Transverse colon (tissue), 4 donors: ENCODE data around the gene CDT1. TPM values are rescaled to one million over a fixed set of nuclear protein-coding genes. Genes with fewer than 3 reads are reported as not detected.

Experiments used
- DNase-seq: peaks from one replicate; pipeline ENCODE4 v3.0.0-alpha.2; 2019
- H3K27ac ChIP-seq, 4 donors: fragments of 200-600 bp; sonication (generic); 2 replicates each; pipeline ENCODE4 v1.5.1; 2016 to 2018; ENCODE audit warnings: inconsistent platforms in 4 of 4
- H3K27me3 ChIP-seq: fragments of 200-600 bp; sonication (generic); 2 replicates; pipeline ENCODE4 v1.5.1; 2017; ENCODE audit warnings: inconsistent platforms
- H3K36me3 ChIP-seq, 4 donors: fragments of 200-600 bp; sonication (generic); 2 replicates each; pipeline ENCODE4 v1.5.1; 2017 to 2019; ENCODE audit warnings: inconsistent platforms in 4 of 4
- H3K4me1 ChIP-seq, 4 donors: fragments of 200-600 bp; sonication (generic); 2 replicates each; pipeline ENCODE4 v1.5.1; 2017 to 2020; ENCODE audit warnings: inconsistent platforms in 4 of 4
- H3K4me3 ChIP-seq, 4 donors: fragments of 200-600 bp; sonication (generic); 1 replicate in 1 of 4; 2 replicates in 3 of 4; pipeline versions ENCODE4 v1.5.1 to v1.6.1; 2017 to 2019; ENCODE audit warnings: inconsistent platforms in 4 of 4
- H3K9me3 ChIP-seq, 2 donors: fragments of 200-600 bp; sonication (generic); 2 replicates each; pipeline ENCODE4 v1.5.1; 2017 to 2019; ENCODE audit warnings: inconsistent platforms in 2 of 2
- CTCF ChIP-seq, 5 experiments: fragments of 200-600 bp in 3 of 5; fragments of 450-650 bp in 2 of 5; sonication (generic) in 3 of 5; IDR thresholded peaks; 1 replicate in 2 of 5; 2 replicates in 3 of 5; pipeline ENCODE4 v1.5.1; 2016 to 2017; ENCODE audit warnings: antibody characterized with exemption in 5 of 5, inconsistent platforms in 3 of 5, mild to moderate bottlenecking in 2 of 5, moderate library complexity in 1 of 5
- EP300 ChIP-seq: sonication (generic); formaldehyde crosslinking; IDR thresholded peaks from one replicate; pipeline ENCODE4 v1.6.1; 2017; ENCODE audit warnings: antibody characterized with exemption, low read depth
- POLR2A ChIP-seq: fragments of 450-650 bp; IDR thresholded peaks from one replicate; pipeline ENCODE4 v1.6.1; 2016; ENCODE audit warnings: antibody characterized with exemption, mild to moderate bottlenecking, moderate library complexity
- POLR2AphosphoS5 ChIP-seq, 3 donors: sonication (generic); formaldehyde crosslinking; IDR thresholded peaks; one replicate each; pipeline ENCODE4 v1.6.1; 2016; ENCODE audit warnings: antibody characterized with exemption in 3 of 3
- WGBS, 2 donors: methylation state at CpG; one replicate each; pipeline ENCODE4 v1.1.5; 2018; ENCODE audit warnings: low coverage in 1 of 2; 5-methylcytosine and 5-hydroxymethylcytosine counted together
- in situ Hi-C, 4 donors: fragments of 200-750 bp; cut with MboI; loops; one replicate each; pipeline versions ENCODE4 v1.15.0 to v1.15.1; 2017; ENCODE audit warnings: low sequenced_read_pairs in 3 of 4, low pct_ligation_motif_present in 1 of 4, low pct_unique_long_range_greater_than_20kb in 1 of 4
- intact Hi-C: fragments of 100-400 bp; cut with DNase I; formaldehyde crosslinking; loops from one replicate; pipeline ENCODE4 v1.15.1; 2023; ENCODE audit warnings: low total_unique reads
- total RNA-seq, 4 donors: library from RNA; depleted of rRNA; stranded (reverse); fragments of >200 nt; gene quantifications; one replicate each; pipeline ENCODE4 v1.1.0, GENCODE V29; 2016

The CDT1 gene
- total RNA-seq, 4 donors from 2014 or later, result 3.8 to 12.5 (median 6.7) TPM; not detected in 1

- intact Hi-C loops, result no loop called here
- no peaks in the 10 kb centered on the region for H3K4me1 ChIP-seq
Measured at GRCh38 chr16:88819126-88819525, 15.5 kb downstream of the CDT1 start.

GRCh38 chr16:88820385-88821025 lies 16.9 kb downstream of the CDT1 start:
- Histone ChIP-seq H3K27me3 (no peaks in the 10 kb centered on the region), H3K9me3 (no peaks in the 10 kb centered on the region), H3K4me1 (no peaks in the 10 kb centered on the region), H3K27ac (no peak overlapping the region), H3K4me3 (no peak overlapping the region), H3K36me3 (peaks cover 0 to 6% (median 3%) of the 10 kb centered on the region in 4 donors)
- no peak for DNase-seq
- 88% methylated on average over 19 of the region's 20 CpGs; no CpG with 5 or more reads in 1 of the 2 donors for WGBS, 2 donors
- intact Hi-C loops (no loop called here), in situ Hi-C loops (loop anchor here in 1 of 4 donors (25.0 kb wide), 1 partner anchor 392 kb away; the partner anchor contains the start of genes SLC22A31 and ZNF778)
- TF ChIP-seq POLR2A, result no peak
- no peak for TF ChIP-seq CTCF (IDR thresholded peaks at IDR 0.05)
- no peak for TF ChIP-seq EP300
- TF ChIP-seq POLR2AphosphoS5 (IDR thresholded peaks at IDR 0.05), result no peak

More at GRCh38 chr16:88819126-88819525, 15.5 kb downstream of the CDT1 start:
- in situ Hi-C loops, result loop anchor here in 1 of 4 donors (25.0 kb wide), 1 partner anchor 393 kb away; the partner anchor contains the start of genes SLC22A31 and ZNF778
- H3K27ac ChIP-seq, result no peak overlapping the region
- H3K4me3 ChIP-seq, result no peak overlapping the region
- H3K9me3 ChIP-seq, result no peaks in the 10 kb centered on the region
- DNase-seq, result no peak
- TF ChIP-seq POLR2A (no peak), POLR2AphosphoS5 (IDR thresholded peaks at IDR 0.05) (no peak), CTCF (IDR thresholded peaks at IDR 0.05) (no peak), EP300 (no peak)
- H3K36me3 ChIP-seq, result peaks cover 0 to 6% (median 3%) of the 10 kb centered on the region in 4 donors
- no peaks in the 10 kb centered on the region for H3K27me3 ChIP-seq
- WGBS, 2 donors, result 85% methylated on average over 16 of the region's 16 CpGs; no CpG with 5 or more reads in 1 of the 2 donors

- no peak for DNase-seq
- Histone ChIP-seq H3K27me3 (no peaks in the 10 kb centered on the region), H3K4me1 (peaks cover 0 to 5% (median 2%) of the 10 kb centered on the region in 4 donors), H3K36me3 (peaks cover 0 to 6% (median 3%) of the 10 kb centered on the region in 4 donors), H3K27ac (no peak overlapping the region), H3K4me3 (no peak overlapping the region), H3K9me3 (no peaks in the 10 kb centered on the region)
- in situ Hi-C loops (loop anchor here in 1 of 4 donors (25.0 kb wide), 1 partner anchor 391 kb away; the partner anchor contains the start of genes SLC22A31 and ZNF778), intact Hi-C loops (no loop called here)
- TF ChIP-seq POLR2AphosphoS5 (IDR thresholded peaks at IDR 0.05) (no peak), POLR2A (no peak), CTCF (IDR thresholded peaks at IDR 0.05) (no peak), EP300 (no peak)
- WGBS, 2 donors, result 93% methylated on average over 22 of the region's 22 CpGs; no CpG with 5 or more reads in 1 of the 2 donors
Measured at GRCh38 chr16:88821168-88821850, 17.7 kb downstream of the CDT1 start.
